Astrocyte of the spinal cord (primary cell): ENCODE results near the gene SSNA1.

Experiments
- DNase-seq: peaks from one replicate; pipeline ENCODE4 v3.0.0; 2011; ENCODE audit warnings: low read depth, low spot score
- H3K4me3 ChIP-seq: 2 replicates; pipeline ENCODE4 v1.5.1; 2011; ENCODE audit warnings: low read depth, mild to moderate bottlenecking, low read length, moderate library complexity
- CTCF ChIP-seq: IDR thresholded peaks from 2 replicates; pipeline ENCODE4 v1.5.1; 2012; ENCODE audit warnings: low read depth, mild to moderate bottlenecking, low read length, inconsistent platforms
- in situ Hi-C: cut with HindIII; loops from 2 replicates; pipeline ENCODE4 v1.10.0; 2017; ENCODE audit warnings: low sequenced_read_pairs

The SSNA1 gene

GRCh38 chr9:137160716-137161557 is 27.5 kb upstream of the SSNA1 start:
- DNase-seq = no peak
- in situ Hi-C loops = no loop called here
- no peak for TF ChIP-seq CTCF
- H3K4me3 ChIP-seq = no peak overlapping the region

- no peak overlapping the region for H3K4me3 ChIP-seq
- TF ChIP-seq CTCF = no peak
- DNase-seq = no peak
- in situ Hi-C loops = no loop called here
Measured at GRCh38 chr9:137161558-137162486, 26.7 kb upstream of the SSNA1 start.

GRCh38 chr9:137162505-137163364 is 25.7 kb upstream of the SSNA1 start:
- in situ Hi-C loops = no loop called here
- no peak overlapping the region for H3K4me3 ChIP-seq
- TF ChIP-seq CTCF = no peak
- no peak for DNase-seq

GRCh38 chr9:137163365-137163715 is 25.1 kb upstream of the SSNA1 start:
- no peak for TF ChIP-seq CTCF
- in situ Hi-C loops = no loop called here
- DNase-seq = no peak
- H3K4me3 ChIP-seq = no peak overlapping the region

- in situ Hi-C loops = no loop called here
- TF ChIP-seq CTCF = no peak
- DNase-seq = no peak
- no peak overlapping the region for H3K4me3 ChIP-seq
Measured at GRCh38 chr9:137163805-137164204, 24.7 kb upstream of the SSNA1 start.
